ENCODE results near the gene PLXDC2.

PLXDC2 gene

DNA sequence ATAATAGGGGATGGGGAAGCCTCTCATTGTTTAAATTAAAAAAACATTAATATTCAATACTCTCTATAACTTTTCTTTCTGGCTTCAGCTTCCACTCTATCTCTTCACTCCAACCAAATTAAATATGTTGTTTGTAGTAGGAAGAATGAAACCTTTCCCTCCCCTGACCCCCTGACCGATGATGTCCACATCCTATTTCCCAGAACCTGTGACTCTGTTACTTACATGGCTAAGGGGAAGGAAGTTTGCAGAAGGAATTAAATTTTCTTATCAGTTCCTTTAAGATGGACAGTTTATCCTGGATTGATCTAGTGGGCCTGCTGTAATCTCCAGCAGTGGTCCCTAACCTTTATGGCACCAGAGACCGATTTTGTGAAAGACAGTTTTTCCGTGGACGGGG is 130.0 kb downstream of the PLXDC2 start:
- DNase-seq = no peak

DNA sequence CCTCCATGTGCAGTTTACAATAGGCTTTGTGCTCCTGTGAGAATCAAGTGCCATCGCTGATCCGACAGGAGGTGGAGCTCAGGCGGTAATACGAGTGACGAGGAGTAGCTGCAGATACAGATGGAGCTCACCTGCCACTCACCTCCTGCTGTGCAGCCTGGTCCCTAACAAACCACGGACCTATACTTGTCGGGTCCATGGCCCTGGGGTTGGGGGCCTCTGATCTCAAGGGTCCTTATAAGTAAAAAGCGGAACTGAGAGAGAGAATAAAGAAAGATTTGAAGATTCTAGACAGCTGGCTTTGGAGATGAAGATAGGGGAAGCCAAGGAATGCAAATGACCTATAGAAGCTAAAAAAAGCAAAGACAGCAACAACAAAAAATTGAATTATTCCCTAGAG is 130.6 kb downstream of the PLXDC2 start:
- no peak for DNase-seq

DNA sequence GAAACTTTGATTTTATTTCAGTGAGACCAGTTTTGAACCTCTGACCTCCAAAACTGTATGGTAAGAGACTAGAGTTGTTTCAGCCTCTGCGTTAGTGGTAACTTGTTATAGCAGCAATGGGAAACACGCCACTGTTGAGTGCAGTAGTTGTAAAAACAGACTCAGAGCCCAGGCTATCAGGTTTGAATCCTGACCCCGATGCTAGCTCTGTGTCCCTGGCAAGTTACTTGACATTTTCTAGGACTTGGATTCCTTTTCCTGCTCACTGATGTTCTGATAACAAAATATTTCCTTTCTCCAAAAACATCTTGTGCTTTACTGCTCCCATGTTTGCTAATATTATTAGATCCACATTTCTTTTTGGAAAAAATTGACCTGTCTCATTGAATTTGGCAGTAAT is 131.0 kb downstream of the PLXDC2 start:
- no peak for DNase-seq

DNA sequence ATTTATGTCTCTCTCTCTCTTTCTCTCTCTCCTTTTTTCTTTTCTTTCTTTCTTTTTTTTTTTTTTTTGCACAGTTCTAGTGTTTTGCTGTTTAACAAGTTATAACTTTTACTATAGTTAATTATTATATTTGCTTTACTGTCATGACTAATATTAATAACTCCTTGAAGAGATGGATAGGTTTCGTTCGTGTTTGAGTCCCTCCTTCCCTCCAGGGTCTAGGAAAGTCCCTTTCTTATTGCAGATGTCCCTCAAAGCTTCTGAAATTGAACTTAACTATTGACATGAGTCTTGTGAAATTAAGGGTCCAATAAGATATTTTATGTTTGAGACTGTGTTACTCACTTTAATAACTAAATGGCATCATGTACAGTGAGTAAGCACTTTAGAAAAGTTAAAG is 131.4 kb downstream of the PLXDC2 start:
- no peak for DNase-seq

DNA sequence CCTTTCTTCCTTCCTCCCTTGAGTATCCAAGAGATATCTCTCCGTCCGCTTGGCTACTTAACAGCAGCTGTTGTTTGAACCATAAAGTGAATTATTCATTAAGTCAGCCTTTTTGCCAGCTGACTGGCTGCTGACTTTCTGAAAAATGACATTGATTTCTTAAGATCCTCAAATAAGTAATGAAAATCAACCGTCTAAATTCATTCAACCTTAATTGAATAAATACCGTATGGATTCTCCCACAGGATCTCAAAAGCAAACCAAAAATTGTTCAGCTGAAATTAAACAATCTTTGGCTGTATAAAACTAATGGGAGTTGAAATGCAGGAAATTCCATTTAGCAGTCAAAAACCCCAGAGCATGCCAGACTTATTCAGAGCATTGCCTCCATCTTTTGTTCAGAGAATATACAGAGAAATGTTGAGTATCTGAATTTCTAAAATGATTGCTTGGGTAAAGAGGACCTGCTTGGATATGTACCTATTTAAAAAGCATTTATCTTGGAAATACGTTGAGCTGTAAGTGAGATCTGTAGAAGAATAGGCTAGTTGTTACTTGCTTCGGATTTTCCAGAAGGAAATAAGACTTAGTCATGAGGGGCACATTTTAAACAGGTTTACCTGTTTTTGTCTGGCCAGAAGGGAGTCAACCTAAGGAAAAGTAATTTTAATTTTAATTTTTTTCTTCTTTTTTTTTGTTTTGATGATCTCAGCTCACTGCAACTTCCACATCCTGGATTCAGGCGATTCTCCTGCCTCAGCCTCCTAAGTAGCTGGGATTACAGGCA is 136.2 kb downstream of the PLXDC2 start:
- DNase-seq = no peak

DNA sequence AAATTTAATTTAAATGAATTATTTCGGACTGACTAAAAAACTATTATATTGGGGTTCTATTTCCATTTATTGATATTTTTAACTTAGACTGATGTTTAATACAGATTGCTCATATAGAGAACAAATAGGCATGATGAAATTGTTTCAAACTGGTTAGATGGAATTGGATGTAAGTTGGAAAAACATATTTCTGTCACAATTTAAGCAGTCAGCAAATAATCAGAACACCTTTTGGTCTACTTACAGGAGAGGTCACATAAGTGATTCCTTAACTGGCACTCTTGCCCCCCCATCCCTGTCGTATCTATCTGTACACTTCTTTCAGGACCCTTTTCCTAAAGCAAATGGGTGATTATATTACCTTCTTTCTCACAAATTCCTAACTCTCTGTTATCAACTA is 138.4 kb downstream of the PLXDC2 start:
- no peak for DNase-seq

DNA sequence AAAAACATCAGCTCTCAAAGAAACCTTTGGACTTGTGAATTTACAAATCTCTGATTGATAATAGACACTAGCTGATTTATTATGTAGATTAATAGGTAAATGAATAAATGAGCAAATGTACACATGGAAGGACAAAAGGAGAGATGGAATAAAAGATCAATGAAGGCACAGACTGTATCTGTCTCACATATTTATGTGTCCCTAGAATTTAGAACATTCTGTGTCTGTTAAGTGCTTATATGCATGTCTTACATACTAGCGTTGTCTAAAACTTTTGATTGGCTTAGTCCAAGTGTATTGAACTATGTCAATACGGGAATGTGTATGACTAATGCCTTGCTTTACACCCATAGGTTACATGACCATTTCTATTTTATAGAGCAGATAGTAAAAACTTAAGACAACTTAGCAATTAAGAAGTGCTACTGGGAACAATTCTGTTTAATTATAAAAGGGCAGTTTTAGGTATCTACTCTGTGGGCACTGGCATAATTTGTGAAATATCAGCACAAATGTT is 140.3 kb downstream of the PLXDC2 start:
- no peak for DNase-seq

DNA sequence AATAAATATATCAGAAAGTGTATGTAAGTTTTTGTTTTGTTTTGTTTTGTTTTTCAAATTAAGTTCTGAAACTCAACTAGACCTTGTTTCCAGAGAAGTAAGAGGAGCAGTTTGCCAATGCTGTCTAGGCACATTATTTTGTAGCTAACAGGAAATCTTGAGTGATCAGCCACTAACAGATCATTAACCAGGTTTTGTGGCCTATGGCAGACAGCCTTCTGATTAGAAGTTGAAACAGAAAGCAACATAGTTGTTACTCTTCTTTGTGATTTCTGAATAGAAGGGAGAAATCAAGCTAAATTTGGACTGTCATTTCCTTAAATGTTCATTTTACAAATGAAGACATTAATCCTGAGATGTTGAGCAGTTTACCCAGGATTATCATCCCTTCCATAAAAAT is 142.6 kb downstream of the PLXDC2 start:
- no peak for DNase-seq

DNA sequence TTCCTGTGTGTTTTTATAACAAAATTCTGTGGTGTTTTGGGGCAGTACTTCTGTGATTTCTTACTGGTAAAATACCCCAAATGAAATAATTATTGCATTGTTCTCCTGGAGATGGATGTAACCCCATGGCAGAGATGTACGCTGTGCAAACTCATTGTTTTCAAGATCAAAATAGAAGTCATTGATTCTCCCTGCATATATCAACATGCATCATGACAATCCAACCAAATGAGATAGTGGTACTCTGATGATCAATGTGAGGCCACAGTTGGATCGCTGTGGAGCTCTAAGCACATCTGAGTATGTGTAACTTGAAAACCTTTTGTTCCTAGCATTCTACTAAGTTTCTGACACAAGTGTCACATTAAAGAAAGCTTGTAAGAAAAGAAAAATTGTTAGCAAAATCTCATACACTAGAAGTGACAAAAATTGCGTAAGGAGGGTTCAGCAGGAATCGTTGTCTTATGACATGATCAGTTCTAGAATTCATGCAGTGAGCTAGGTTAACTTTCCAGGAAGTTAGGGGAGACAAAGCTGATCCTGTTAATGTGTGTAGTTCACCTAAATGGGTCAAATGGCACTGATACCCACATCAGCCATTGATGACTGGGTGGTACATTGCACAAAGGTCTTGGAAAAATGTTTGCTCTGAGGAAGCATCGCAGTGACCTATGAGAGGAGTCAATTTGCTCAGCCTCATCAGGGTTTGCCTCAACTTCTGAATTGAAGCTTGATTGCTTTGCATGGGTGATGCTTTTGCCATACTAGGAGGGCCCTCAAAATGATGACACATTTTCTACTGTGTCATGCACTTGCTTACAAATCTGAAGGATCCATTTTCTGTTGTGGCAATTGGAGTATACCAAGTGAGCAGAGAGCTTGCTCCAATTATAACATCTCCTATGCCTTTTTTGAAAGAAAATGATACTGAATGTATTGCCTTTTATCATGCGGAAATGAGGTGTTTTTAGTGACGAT is 145.1 kb downstream of the PLXDC2 start:
- DNase-seq = no peak

DNA sequence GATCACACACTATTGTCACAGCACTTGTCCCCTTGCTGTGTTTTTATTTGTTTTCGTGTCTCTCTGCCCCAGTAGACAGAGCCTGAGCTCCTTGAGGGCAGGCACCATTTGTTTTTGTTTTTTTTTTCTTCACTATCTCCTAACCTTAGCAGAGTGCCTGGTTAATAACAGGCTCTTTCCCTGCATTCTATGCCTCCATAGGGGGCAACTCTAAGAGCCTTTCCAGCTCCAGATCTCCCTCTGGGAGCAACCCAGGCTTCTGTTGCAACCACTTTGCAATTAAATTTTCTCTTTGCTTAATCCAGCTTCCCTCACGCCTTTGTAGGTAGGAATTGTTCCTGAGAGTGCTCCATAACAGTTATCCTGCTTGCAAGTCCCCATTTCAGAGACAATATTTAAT is 148.4 kb downstream of the PLXDC2 start:
- DNase-seq = no peak

DNA sequence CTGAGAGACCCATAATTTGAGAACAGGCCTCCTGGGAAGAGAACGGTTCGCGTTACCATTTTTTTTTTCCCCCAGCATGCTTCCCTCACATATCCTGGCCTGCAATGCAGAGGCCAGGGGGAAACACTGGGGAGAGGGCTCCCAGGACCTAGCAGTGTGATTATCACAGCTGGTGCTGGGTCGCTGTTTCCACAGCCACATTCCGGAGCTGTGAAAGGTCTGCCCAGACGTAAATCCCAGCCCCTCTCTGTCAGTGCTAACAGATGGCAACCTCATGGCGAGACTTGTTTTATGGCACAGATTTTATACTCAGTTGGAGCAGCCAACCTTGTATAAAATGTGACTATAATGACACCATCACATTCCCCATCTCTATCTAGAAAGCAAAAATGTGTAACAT is 150.5 kb downstream of the PLXDC2 start:
- DNase-seq = no peak

DNA sequence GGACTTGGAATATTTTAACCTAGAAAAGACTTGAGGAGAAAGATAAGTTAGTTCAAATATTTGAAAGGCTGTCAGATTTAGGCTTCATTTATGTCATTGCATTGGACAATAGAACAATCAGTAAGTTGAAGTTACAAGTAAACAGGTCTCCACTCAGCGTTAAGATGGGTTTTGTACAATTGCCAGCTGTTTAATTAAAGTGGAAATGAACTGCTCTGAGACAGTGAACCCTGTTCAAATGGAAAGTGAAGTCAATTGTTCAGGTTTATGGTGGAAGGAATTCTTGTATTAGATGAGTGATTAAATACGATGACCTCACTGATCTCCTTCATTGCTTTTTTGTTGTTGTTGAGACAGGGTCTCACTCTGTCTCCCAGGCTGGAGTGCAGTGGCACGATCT is 151.7 kb downstream of the PLXDC2 start:
- DNase-seq = no peak

DNA sequence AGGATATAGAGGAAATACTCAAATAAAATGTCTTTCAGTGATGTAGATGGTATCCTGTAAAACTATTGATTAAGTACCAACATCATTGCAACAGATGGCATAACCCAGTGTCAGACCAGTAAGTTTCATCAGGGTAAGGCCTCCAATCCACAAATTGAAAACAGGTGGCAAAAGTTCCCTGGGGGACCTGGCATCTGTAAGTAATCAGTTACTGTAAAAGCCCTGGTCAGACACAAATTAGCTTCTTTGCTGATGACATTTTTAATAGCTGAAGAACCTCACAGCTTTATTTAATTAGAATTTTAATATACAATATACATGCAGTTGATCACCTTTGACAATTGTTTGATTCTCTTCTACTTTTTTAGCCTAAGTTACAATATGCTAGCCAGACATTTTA is 152.5 kb downstream of the PLXDC2 start:
- no peak for DNase-seq

DNA sequence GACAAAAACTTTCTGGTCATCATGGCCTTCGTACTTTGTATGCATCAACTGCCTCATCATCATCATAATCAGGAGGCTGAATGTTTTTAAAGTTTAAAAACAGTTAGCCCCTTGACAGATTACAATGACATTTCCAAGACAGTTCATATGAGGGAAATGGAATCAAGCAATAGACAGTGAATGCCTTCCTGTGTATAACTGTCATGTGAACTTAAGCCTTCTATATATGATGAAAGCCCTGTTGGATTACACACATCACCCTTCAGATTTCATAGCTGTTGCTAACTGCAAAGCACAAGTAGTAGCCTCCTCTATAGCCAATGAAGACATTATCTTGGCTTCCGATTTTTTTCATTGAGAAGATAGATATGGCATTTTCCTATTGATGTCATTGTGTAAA is 154.0 kb downstream of the PLXDC2 start:
- no peak for DNase-seq

DNA sequence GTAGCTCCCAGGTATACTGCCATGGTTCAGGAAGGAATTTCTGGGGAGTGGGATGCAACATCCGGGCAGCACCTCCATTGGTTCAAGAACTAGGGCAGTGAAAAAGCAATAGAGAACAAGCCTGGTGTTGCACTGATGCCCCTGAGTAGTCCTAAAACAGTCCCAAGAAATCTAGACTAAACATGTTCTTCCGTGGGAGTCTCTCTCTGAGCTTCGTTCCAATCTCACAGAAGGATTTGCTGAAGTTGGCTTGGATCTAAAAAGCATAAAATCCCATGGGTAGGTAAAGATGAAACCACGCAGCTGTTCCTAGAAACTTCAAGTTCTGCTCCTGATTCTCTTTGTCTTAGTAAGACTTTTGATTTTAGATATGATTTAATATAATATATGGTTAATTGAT is 154.5 kb downstream of the PLXDC2 start:
- no peak for DNase-seq

DNA sequence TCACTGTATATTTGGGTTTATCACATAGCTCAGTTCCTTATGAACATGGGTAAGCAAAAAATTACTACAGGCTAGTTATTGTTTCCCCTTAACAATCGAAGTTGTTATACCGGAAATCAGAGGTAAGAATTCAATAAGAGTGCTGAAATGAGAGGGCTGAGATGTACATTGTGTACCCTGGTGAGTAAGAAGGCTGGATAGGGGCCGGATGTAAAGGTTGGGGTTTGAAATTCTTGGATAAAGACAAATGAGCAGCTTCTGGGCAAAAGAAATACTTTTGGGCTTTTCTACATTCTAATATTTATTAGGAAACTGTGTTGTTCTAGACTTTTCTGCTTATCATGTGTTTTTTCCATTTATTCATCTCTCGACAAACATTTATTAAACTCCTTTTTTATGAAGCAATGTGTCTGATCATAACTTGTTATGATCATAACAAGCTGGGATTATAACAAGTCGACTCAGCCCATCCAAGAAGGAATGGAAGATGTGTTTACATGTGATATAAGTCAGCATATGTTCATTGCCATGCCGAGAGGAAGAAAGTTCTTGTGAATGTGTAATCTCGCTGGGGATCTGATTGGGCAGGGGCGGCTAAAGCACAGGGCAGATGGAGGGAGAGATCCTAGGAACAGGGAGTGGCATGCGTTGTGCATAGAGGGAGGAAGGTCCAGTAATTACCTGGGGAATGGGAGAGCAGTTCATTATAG is 155.3 kb downstream of the PLXDC2 start:
- DNase-seq = no peak

DNA sequence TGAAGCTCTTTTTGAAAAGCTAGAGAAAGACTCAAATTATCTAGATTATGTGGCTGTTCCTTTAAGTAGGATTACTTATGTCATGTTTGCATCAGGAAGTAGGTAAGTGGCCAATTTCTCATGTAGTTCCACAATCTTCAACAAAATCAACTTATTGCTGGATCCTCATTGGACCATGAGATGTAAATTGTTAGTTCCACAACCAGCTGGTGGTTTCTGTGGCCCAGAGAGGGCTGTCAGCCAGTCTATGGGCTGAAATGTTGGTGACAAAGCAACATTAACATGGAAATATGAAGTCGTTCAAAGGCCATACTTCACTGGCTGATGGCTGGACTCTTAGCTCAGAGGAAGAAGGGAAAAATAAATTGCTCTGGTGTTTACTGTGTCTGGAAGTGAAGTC is 157.9 kb downstream of the PLXDC2 start:
- DNase-seq = no peak

DNA sequence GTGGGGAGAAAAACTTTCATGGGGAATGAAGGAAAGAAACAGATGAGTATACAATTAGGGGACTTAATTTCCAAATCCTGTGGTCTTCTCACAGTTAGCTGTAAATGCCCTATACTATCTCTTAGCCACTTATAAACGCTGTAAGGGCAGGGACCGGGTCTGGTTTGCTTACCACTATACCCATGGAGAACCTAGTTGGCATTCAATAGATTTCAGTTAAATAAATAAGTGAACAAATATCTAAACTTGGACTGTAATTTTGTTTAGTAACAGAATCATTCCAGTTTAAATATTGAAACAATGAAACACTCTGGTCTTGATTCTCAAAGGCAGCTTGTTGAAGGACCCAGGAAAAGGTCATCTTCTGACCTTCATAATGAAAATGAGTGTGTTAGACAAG is 158.3 kb downstream of the PLXDC2 start:
- no peak for DNase-seq

DNA sequence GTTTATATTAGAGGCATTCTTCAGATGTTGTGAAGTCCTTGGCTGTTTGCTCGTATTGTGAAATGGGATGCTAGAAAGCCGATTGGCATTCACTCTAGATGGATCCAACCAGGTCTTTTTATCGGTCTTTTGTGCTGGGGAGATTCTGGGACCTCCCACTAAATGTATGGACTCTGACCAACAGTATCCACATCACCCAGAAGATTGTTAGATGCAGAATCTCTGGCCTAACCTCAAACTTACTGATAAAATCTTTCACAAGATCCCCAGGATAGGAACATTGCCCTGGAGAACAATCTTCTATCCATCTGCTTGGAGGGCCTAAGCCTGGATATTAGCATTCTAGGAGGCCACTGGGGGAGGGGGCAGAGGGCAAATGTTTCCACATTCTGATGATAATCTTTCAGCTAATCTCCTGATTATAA is 160.9 kb downstream of the PLXDC2 start:
- DNase-seq = no peak

DNA sequence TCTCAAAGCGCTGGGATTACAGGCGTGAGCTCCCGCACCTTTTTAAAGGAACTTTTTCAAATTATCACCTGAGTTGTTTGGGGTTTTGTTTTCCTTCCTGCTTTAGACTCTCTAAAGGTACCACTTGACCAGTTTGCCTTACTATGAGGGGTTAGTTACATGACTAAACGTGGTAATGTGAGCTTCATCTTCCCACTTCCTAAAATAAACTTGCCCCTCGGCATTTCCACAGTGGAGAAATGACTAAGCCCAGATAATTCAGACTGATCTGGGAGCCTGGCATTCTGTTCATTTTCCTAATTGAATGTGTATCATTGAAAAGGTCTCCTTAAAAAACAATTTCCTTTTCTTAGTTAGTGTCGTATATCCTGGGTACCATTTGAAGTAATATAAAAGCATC is 163.4 kb downstream of the PLXDC2 start:
- DNase-seq = no peak

DNA sequence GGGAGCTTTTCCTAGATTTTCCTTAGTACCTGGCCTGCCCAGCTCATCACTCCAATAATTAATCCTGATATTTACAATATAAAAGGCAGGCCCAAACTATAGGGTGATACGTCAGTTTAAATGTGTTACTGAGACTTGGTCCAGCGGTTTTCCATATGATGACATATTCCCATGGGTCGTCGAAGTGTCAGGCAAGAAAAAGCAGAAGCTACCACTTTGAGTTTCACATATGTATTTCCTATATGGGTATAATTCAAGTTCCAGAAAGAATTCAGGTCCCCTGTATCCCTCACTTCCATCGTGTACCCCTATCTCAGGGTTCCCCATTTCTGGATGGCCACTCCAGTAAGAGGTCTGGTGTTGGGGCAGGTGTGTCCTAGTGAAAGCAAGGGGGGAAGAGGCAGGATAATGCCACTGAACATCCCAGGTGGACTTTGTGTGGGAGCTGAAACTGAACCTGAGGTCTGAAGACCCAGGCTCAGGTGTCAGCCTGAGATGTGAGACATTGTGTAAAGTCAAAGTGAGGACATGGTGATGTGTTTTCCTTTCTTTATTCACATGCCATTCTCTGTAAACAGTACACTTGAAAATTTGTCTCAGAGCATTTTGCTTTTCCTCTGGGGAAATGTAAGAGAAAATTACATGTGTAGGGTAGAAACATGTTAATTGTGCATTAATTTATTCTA is 167.8 kb downstream of the PLXDC2 start:
- no peak for DNase-seq

DNA sequence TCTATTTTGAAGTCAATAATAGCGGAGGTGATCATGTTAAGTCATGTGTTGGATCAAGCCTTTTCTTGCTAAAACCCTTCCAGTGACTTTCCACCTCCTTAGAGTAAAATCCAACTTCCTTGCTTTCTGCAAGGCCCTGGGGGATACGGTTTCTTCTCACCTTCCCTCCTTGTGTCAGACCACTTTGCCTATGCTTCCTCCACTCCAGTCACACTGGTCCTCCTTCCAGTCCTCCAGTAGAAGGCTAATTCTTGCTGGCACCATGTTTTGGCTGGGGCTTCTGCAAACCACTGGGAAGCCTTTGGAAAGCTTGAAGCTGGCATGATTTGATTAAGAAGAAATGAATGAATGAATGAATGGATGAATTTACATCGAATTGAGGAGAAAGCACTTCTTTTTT is 169.5 kb downstream of the PLXDC2 start:
- no peak for DNase-seq

DNA sequence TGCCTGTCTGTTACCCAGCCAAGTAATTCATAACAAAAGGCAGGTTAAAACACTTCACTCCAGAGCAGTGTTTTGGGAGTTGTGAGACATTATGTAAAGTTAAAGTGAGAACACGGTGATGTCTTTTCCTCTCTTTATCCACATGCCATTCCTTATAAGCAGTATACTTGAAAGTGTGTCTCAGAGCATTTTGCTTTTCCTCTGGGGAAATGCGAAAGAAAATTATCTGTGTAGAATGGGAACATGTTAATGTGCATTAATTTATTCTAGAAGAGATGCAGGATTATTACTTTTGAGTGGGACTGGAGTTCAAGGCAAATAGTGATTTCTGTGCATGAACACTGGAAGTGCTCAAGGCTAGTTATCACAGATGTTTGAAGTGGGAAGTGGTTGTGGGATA is 170.4 kb downstream of the PLXDC2 start:
- no peak for DNase-seq
